Measurements from ENCODE around the gene MPO.

Gene MPO

GRCh38 chr17:58316260-58316960 lies 35.7 kb upstream of the MPO start:
- H3K4me1 ChIP-seq, result peaks cover 3% of the 10 kb centered on the region; the same call in 1 of the 2 replicates
- peak; percentile 1 for DNase-seq
- H3K4me3 ChIP-seq (ENCODE audit: low read depth, low read length), result no peak overlapping the region
- no peaks in the 10 kb centered on the region for H3K9me3 ChIP-seq
- no peaks in the 10 kb centered on the region for H3K36me3 ChIP-seq
- no peaks in the 10 kb centered on the region for H3K27me3 ChIP-seq
- no peak for TF ChIP-seq CTCF (IDR thresholded peaks at IDR 0.05; ENCODE audit: low read depth, low read length)

GRCh38 chr17:58315750-58316149 lies 35.0 kb upstream of the MPO start:
- Histone ChIP-seq H3K4me3 (ENCODE audit: low read depth, low read length) (no peak overlapping the region), H3K4me1 (peaks cover 3% of the 10 kb centered on the region; the same call in 1 of the 2 replicates), H3K36me3 (no peaks in the 10 kb centered on the region), H3K27me3 (no peaks in the 10 kb centered on the region), H3K9me3 (no peaks in the 10 kb centered on the region)
- no peak for DNase-seq
- no peak for TF ChIP-seq CTCF (IDR thresholded peaks at IDR 0.05; ENCODE audit: low read depth, low read length)

- Histone ChIP-seq H3K9me3 (no peaks in the 10 kb centered on the region), H3K36me3 (no peaks in the 10 kb centered on the region), H3K4me1 (peaks cover 3% of the 10 kb centered on the region; the same call in 1 of the 2 replicates), H3K4me3 (ENCODE audit: low read depth, low read length) (no peak overlapping the region), H3K27me3 (no peaks in the 10 kb centered on the region)
- DNase-seq, result no peak
- TF ChIP-seq CTCF (IDR thresholded peaks at IDR 0.05; ENCODE audit: low read depth, low read length), result no peak
Measured at GRCh38 chr17:58315281-58315711, 34.6 kb upstream of the MPO start.

GRCh38 chr17:58314706-58315015 lies 33.9 kb upstream of the MPO start:
- Histone ChIP-seq H3K27me3 (no peaks in the 10 kb centered on the region), H3K36me3 (no peaks in the 10 kb centered on the region), H3K9me3 (no peaks in the 10 kb centered on the region), H3K4me1 (peaks cover 3% of the 10 kb centered on the region; the same call in 1 of the 2 replicates), H3K4me3 (ENCODE audit: low read depth, low read length) (no peak overlapping the region)
- no peak for TF ChIP-seq CTCF (IDR thresholded peaks at IDR 0.05; ENCODE audit: low read depth, low read length)
- DNase-seq, result no peak

GRCh38 chr17:58313815-58314705 lies 33.3 kb upstream of the MPO start:
- no peaks in the 10 kb centered on the region for H3K36me3 ChIP-seq
- no peak for TF ChIP-seq CTCF (IDR thresholded peaks at IDR 0.05; ENCODE audit: low read depth, low read length)
- H3K4me3 ChIP-seq (ENCODE audit: low read depth, low read length), result no peak overlapping the region
- peaks cover 3% of the 10 kb centered on the region; the same call in 1 of the 2 replicates for H3K4me1 ChIP-seq
- no peak for DNase-seq
- H3K9me3 ChIP-seq, result no peaks in the 10 kb centered on the region
- no peaks in the 10 kb centered on the region for H3K27me3 ChIP-seq

- Histone ChIP-seq H3K36me3 (no peaks in the 10 kb centered on the region), H3K27me3 (peaks cover 5% of the 10 kb centered on the region; the same call in 1 of the 2 replicates), H3K4me3 (ENCODE audit: low read depth, low read length) (no peak overlapping the region), H3K9me3 (no peaks in the 10 kb centered on the region), H3K4me1 (no peaks in the 10 kb centered on the region)
- 0 out of 2 replicates have a peak, but pooled peaks have one; percentile 13 for TF ChIP-seq CTCF (IDR thresholded peaks at IDR 0.05; ENCODE audit: low read depth, low read length)
- DNase-seq, result no peak
Measured at GRCh38 chr17:58312829-58313228, 32.1 kb upstream of the MPO start.

Data from BE2C (cell line).